A549 (cell line): ENCODE measurements around the gene CUX1. TPM values are rescaled to one million over a fixed set of nuclear protein-coding genes. Genes with fewer than 3 reads are reported as not detected.
A peak's percentile ranks its signal among the peaks of the same experiment; 100 is the strongest.

ENCODE experiments used
- ATAC-seq, 2 experiments: fragments of 200-7000 bp in 1 of 2; fragments of >200 bp in 1 of 2; cut with Nextera tagmentation in 1 of 2; cut with Tn5 transposase in 1 of 2; 3 replicates each; pipeline versions ENCODE4 v1.8.0 to v1.9.1; 2018 to 2020; ENCODE audit warnings: mild to moderate bottlenecking in 1 of 2, moderate library complexity in 1 of 2
- CTCF ChIA-PET: fragments of 300-600 bp; sonication (Branson Sonifier 250); formaldehyde crosslinking; extraction: SDS; loops from one replicate; lab custom pipeline; 2021; ENCODE audit warnings: antibody characterized with exemption, inconsistent platforms; lab: Yijun Ruan, JAX
- POLR2A ChIA-PET: fragments of 350-600 bp; formaldehyde crosslinking; extraction: SDS; loops from one replicate; lab custom pipeline; 2021; ENCODE audit warnings: antibody characterized with exemption, inconsistent platforms; lab: Yijun Ruan, JAX
- DNase-seq, 2 experiments: peaks; one replicate each; pipeline versions ENCODE4 v3.0.0 to v3.0.0-alpha.2; 2011 to 2016; ENCODE audit warnings: low read depth in 1 of 2, low spot score in 1 of 2
- FAIRE-seq: peaks from 2 replicates; lab custom pipeline; 2011; peaks lifted over from hg19 to GRCh38; lab: Jason Lieb, UNC
- H3K27ac ChIP-seq, 2 experiments: fragments of >200 bp; sonication (Bioruptor Twin); formaldehyde crosslinking; 3 replicates each; pipeline ENCODE4 v1.5.1; 2016 to 2017
- H3K4me1 ChIP-seq: fragments of >200 bp; sonication (Bioruptor Twin); formaldehyde crosslinking; 3 replicates; pipeline ENCODE4 v1.6.1; 2016
- H3K4me2 ChIP-seq: fragments of >200 bp; sonication (Bioruptor Twin); formaldehyde crosslinking; 3 replicates; pipeline ENCODE4 v1.6.1; 2016
- H3K4me3 ChIP-seq: fragments of >200 bp; sonication (Bioruptor Twin); formaldehyde crosslinking; 3 replicates; pipeline ENCODE4 v1.5.1; 2016
- H3K9me3 ChIP-seq: fragments of >200 bp; sonication (Bioruptor Twin); formaldehyde crosslinking; 3 replicates; pipeline ENCODE4 v1.6.1; 2016
- BHLHE40 ChIP-seq: IDR thresholded peaks from 2 replicates; pipeline ENCODE4 v1.6.1; 2012; ENCODE audit warnings: low read depth, low read length, inconsistent platforms
- CEBPB ChIP-seq, 2 experiments: fragments of >200 bp in 1 of 2; sonication (Bioruptor Twin) in 1 of 2; formaldehyde crosslinking in 1 of 2; IDR thresholded peaks; 2 replicates each; pipeline ENCODE4 v1.6.1; 2012 to 2016
- CHD2 ChIP-seq: fragments of 150-350 bp; IDR thresholded peaks from 2 replicates; pipeline ENCODE4 v1.6.1; 2014; ENCODE audit warnings: low read length; ENCODE audit not compliant: partially characterized antibody
- CTCF ChIP-seq: fragments of >200 bp; sonication (Bioruptor Twin); formaldehyde crosslinking; IDR thresholded peaks from 3 replicates; pipeline ENCODE4 v1.5.1; 2016
- EHF ChIP-seq: fragments of 250-450 bp; sonication (Bioruptor Pico); IDR thresholded peaks from 2 replicates; pipeline ENCODE4 v1.5.0; 2020; ENCODE audit warnings: mild to moderate bottlenecking
- EHMT2 ChIP-seq: fragments of 200-600 bp; sonication (generic); IDR thresholded peaks from 2 replicates; pipeline ENCODE4 v1.6.1; 2016; ENCODE audit warnings: antibody characterized with exemption, low read depth, mild to moderate bottlenecking, moderate library complexity
- ESRRA ChIP-seq: fragments of 150-350 bp; IDR thresholded peaks from 2 replicates; pipeline ENCODE4 v1.6.1; 2014; ENCODE audit warnings: mild to moderate bottlenecking, low read length, borderline replicate concordance
- HDAC2 ChIP-seq: fragments of 200-600 bp; sonication (generic); IDR thresholded peaks from 2 replicates; pipeline ENCODE4 v1.6.1; 2016
- HEYL ChIP-seq: fragments of 250-450 bp; sonication (Bioruptor Pico); IDR thresholded peaks from 2 replicates; pipeline ENCODE4 v1.8.0; 2021; ENCODE audit warnings: mild to moderate bottlenecking, moderate library complexity
- HOXB5 ChIP-seq: fragments of 250-450 bp; sonication (Bioruptor Pico); IDR thresholded peaks from 2 replicates; pipeline ENCODE4 v1.5.0; 2020; ENCODE audit warnings: mild to moderate bottlenecking, moderate library complexity
- KDM1A ChIP-seq: fragments of 200-600 bp; sonication (generic); IDR thresholded peaks from 2 replicates; pipeline ENCODE4 v1.6.1; 2016; ENCODE audit warnings: low read depth, mild to moderate bottlenecking
- MAX ChIP-seq: IDR thresholded peaks from 2 replicates; pipeline ENCODE4 v1.6.1; 2012
- MYC ChIP-seq: IDR thresholded peaks from 2 replicates; pipeline ENCODE4 v1.6.1; 2012; ENCODE audit warnings: mild to moderate bottlenecking, inconsistent platforms, low read length, improper control_type of control experiment, borderline replicate concordance
- NPAS2 ChIP-seq: fragments of 250-450 bp; sonication (Bioruptor Pico); IDR thresholded peaks from 2 replicates; pipeline ENCODE4 v1.8.0; 2022; ENCODE audit warnings: mild to moderate bottlenecking, moderate library complexity, borderline replicate concordance
- PHF8 ChIP-seq: fragments of 200-600 bp; sonication (generic); IDR thresholded peaks from 2 replicates; pipeline ENCODE4 v1.6.1; 2016; ENCODE audit warnings: low read depth, mild to moderate bottlenecking, antibody characterized with exemption, moderate library complexity, borderline replicate concordance
- POLR2A ChIP-seq: IDR thresholded peaks from 2 replicates; pipeline ENCODE4 v1.6.1; 2012; ENCODE audit warnings: mild to moderate bottlenecking, low read length
- POLR2AphosphoS2 ChIP-seq: conservative IDR thresholded peaks from 2 replicates; pipeline ENCODE4 v1.6.1; 2012; ENCODE audit warnings: low read length, improper control_type of control experiment, inconsistent platforms
- SMC3 ChIP-seq: fragments of >200 bp; sonication (Bioruptor Twin); formaldehyde crosslinking; IDR thresholded peaks from 3 replicates; pipeline ENCODE4 v1.6.1; 2018; ENCODE audit warnings: inconsistent platforms
- SREBF2 ChIP-seq: fragments of 450-650 bp; IDR thresholded peaks from 2 replicates; pipeline ENCODE4 v1.6.1; 2014; ENCODE audit warnings: mild to moderate bottlenecking, moderate library complexity
- TFCP2L1 ChIP-seq: fragments of 250-450 bp; sonication (Bioruptor Pico); IDR thresholded peaks from 2 replicates; pipeline ENCODE4 v1.5.0; 2021; ENCODE audit warnings: mild to moderate bottlenecking
- ZC3H11A ChIP-seq: fragments of 450-650 bp; IDR thresholded peaks from 2 replicates; pipeline ENCODE4 v1.6.1; 2014; ENCODE audit warnings: antibody characterized with exemption, mild to moderate bottlenecking
- ZSCAN20 ChIP-seq: fragments of 250-450 bp; sonication (Bioruptor Pico); IDR thresholded peaks from 2 replicates; pipeline ENCODE4 v1.8.0; 2022; ENCODE audit warnings: mild to moderate bottlenecking, moderate library complexity
- WGBS: methylation state at CpG from one replicate; pipeline ENCODE4 v1.1.6; 2017; ENCODE audit errors: missing lambda C conversion rate; 5-methylcytosine and 5-hydroxymethylcytosine counted together
- polyA plus RNA-seq, 4 experiments: library from polyadenylated mRNA; depleted of rRNA in 3 of 4; stranded (reverse); fragments of >200 nt; fragmentation: RNase III in 1 of 4; extraction: RNeasy Plus Mini Kit Qiagen cat#74134 plus additional on column Dnase treatment in 1 of 4; gene quantifications; 2 replicates in 3 of 4; 3 replicates in 1 of 4; pipeline ENCODE4 v1.2.3, GENCODE V29; 2011 to 2017
- TF ChIP-seq, protein P1 (sequence below): fragments of 200-600 bp; sonication (generic); IDR thresholded peaks from 2 replicates; pipeline ENCODE4 v1.6.1; 2016; ENCODE audit warnings: antibody characterized with exemption, mild to moderate bottlenecking, moderate library complexity

CUX1 gene
- polyA plus RNA-seq, 2 of the 4 experiments (the other 2 are of a cell fraction), result 32.7 to 33.4 TPM

- H3K27ac ChIP-seq, result peak overlapping the region; percentile 94 to 96; a peak in 4 of 6 replicates
- no peak for DNase-seq
- H3K4me2 ChIP-seq, result no peak overlapping the region
- no peak for ATAC-seq
- FAIRE-seq, result no peak
- no peak overlapping the region for H3K4me3 ChIP-seq
- WGBS, result 94% methylated on average over 10 of the region's 10 CpGs
- H3K4me1 ChIP-seq, result peaks cover 56% of the 10 kb centered on the region
- ChIA-PET POLR2A (no interaction called here), CTCF (interaction anchor here (1.4 kb wide), 1 partner anchor 55 kb away, joined by 3 read pairs; no protein-coding TSS in a partner anchor)
- H3K9me3 ChIP-seq, result no peaks in the 10 kb centered on the region
- TF ChIP-seq EHF (CRISPR knock-in tag) (no peak), SREBF2 (no peak), POLR2A (no peak), BHLHE40 (no peak), CTCF (no peak), ZC3H11A (no peak), HEYL (CRISPR knock-in tag) (no peak), CEBPB (IDR thresholded peaks at IDR 0.05) (no peak), POLR2AphosphoS2 (no peak), SMC3 (no peak)
- TF ChIP-seq, protein P1, sequence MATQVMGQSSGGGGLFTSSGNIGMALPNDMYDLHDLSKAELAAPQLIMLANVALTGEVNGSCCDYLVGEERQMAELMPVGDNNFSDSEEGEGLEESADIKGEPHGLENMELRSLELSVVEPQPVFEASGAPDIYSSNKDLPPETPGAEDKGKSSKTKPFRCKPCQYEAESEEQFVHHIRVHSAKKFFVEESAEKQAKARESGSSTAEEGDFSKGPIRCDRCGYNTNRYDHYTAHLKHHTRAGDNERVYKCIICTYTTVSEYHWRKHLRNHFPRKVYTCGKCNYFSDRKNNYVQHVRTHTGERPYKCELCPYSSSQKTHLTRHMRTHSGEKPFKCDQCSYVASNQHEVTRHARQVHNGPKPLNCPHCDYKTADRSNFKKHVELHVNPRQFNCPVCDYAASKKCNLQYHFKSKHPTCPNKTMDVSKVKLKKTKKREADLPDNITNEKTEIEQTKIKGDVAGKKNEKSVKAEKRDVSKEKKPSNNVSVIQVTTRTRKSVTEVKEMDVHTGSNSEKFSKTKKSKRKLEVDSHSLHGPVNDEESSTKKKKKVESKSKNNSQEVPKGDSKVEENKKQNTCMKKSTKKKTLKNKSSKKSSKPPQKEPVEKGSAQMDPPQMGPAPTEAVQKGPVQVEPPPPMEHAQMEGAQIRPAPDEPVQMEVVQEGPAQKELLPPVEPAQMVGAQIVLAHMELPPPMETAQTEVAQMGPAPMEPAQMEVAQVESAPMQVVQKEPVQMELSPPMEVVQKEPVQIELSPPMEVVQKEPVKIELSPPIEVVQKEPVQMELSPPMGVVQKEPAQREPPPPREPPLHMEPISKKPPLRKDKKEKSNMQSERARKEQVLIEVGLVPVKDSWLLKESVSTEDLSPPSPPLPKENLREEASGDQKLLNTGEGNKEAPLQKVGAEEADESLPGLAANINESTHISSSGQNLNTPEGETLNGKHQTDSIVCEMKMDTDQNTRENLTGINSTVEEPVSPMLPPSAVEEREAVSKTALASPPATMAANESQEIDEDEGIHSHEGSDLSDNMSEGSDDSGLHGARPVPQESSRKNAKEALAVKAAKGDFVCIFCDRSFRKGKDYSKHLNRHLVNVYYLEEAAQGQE, result no peak
Measured at GRCh38 chr7:101944611-101945010, 127.2 kb downstream of the CUX1 start.

DNA sequence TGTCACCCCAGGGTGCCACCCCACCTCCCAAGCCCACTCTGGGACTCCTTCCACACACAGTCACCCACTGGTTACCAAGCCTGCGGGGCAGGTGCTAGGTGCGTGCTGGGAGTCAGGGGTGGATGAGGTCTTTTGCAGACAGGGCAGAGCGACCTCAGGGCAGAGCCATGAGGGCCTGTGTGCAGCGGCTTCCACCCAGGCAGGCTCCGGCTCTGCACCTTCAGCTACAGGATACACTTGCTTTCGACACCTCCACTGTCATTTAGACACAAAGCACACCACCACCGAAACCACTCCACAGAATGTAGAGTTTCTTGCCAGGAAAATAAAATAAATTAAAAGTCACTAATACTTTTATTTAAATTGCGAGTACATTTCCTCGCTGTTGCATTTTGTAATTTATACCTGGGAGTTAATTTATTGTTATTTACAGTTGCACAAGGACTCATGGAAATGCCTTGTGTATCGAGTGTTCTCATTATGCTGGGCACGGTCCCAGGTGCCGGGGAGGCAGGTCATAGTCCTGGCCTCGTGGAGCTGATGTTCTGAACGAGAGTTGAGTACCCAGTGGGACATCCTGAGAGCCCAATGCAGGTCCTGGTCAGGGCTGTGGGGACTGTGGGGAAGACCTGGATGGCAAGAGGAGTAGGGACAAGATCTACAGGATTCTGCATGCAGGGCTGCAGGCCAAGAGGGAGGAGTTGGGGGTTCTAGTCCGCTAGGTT lies 127.8 kb downstream of the CUX1 start:
- TF ChIP-seq CHD2 (no peak), ZSCAN20 (CRISPR knock-in tag) (no peak), MYC (no peak), ZC3H11A (no peak)

GRCh38 chr7:101947899-101948298 lies 130.5 kb downstream of the CUX1 start:
- Histone ChIP-seq H3K9me3 (no peaks in the 10 kb centered on the region), H3K4me1 (peaks cover 52% of the 10 kb centered on the region), H3K4me2 (no peak overlapping the region), H3K27ac (peak overlapping the region; percentile 34 to 43; a peak in 4 of 6 replicates), H3K4me3 (no peak overlapping the region)
- no peak for TF ChIP-seq HDAC2
- TF ChIP-seq ESRRA, result no peak
- no peak for TF ChIP-seq HOXB5 (CRISPR knock-in tag)
- no peak for TF ChIP-seq KDM1A
- TF ChIP-seq POLR2AphosphoS2, result no peak
- no peak for TF ChIP-seq EHMT2
- no peak for TF ChIP-seq PHF8
- TF ChIP-seq MAX, result no peak
- TF ChIP-seq SMC3, result no peak
- TF ChIP-seq TFCP2L1 (CRISPR knock-in tag), result no peak
- no peak for TF ChIP-seq CEBPB (IDR thresholded peaks at IDR 0.05)
- no peak for TF ChIP-seq BHLHE40
- no peak for TF ChIP-seq NPAS2 (CRISPR knock-in tag)
- ChIA-PET CTCF (interaction anchor here (0.7 to 1.5 kb wide), 3 partner anchors 35 to 250 kb away, joined by 3 to 4 read pairs (median 3); no protein-coding TSS in a partner anchor), POLR2A (no interaction called here)
- WGBS, result 89% methylated on average over 10 of the region's 10 CpGs
- DNase-seq (no peak), ATAC-seq (no peak), FAIRE-seq (no peak)

More for the DNA sequence above, 127.8 kb downstream of the CUX1 start:
- POLR2A ChIA-PET, result no interaction called here
- CTCF ChIA-PET, result no interaction called here
- DNase-seq (no peak), ATAC-seq (no peak), FAIRE-seq (no peak)
- Histone ChIP-seq H3K4me1 (peaks cover 60% of the 10 kb centered on the region), H3K4me3 (no peak overlapping the region), H3K27ac (peak overlapping the region; percentile 94 to 96; a peak in 4 of 6 replicates), H3K9me3 (no peaks in the 10 kb centered on the region), H3K4me2 (no peak overlapping the region)
- WGBS, result 90% methylated on average over 13 of the region's 15 CpGs
